IPS-NIHi7 (cell line): Measurements from ENCODE around the gene VWA5B2.

Experiments
- DNase-seq: peaks from one replicate; pipeline ENCODE4 v3.0.0; 2012; ENCODE audit warnings: mixed read lengths; ENCODE audit errors: extremely low spot score

VWA5B2 gene

GRCh38 chr3:184275381-184275701 lies 46.0 kb downstream of the VWA5B2 start:
- DNase-seq, result no peak

- no peak for DNase-seq
Measured at GRCh38 chr3:184275961-184276910, 46.9 kb downstream of the VWA5B2 start, which contains the start of gene ECE2. Gene ECE2, plus strand, starts transcription at chr3:184276022. Its CDS starts 132 bp downstream, at chr3:184276154.

- DNase-seq, result no peak
Measured at GRCh38 chr3:184277366-184277765, 48.0 kb downstream of the VWA5B2 start.

- DNase-seq, result no peak
Measured at GRCh38 chr3:184282941-184283340, 53.6 kb downstream of the VWA5B2 start.

GRCh38 chr3:184283681-184284080 lies 54.3 kb downstream of the VWA5B2 start:
- no peak for DNase-seq

- DNase-seq, result peak; percentile 95
Measured at GRCh38 chr3:184284696-184285095, 55.3 kb downstream of the VWA5B2 start.

GRCh38 chr3:184289426-184289938 lies 60.1 kb downstream of the VWA5B2 start:
- DNase-seq, result peak; percentile 87

- DNase-seq, result peak; percentile 21
Measured at GRCh38 chr3:184290331-184290730, 60.9 kb downstream of the VWA5B2 start.

- no peak for DNase-seq
Measured at GRCh38 chr3:184291044-184291737, 61.8 kb downstream of the VWA5B2 start.
